ENCODE data around the gene B3GNT5. TPM values are rescaled to one million over a fixed set of nuclear protein-coding genes. Genes with fewer than 3 reads are reported as not detected.

B3GNT5 gene
- total and polyA plus RNA-seq, 2 of the 8 experiments (the other 6 are each of a cell fraction or from before 2014, with no cell fraction given): 2.4 to 9.7 TPM

DNA sequence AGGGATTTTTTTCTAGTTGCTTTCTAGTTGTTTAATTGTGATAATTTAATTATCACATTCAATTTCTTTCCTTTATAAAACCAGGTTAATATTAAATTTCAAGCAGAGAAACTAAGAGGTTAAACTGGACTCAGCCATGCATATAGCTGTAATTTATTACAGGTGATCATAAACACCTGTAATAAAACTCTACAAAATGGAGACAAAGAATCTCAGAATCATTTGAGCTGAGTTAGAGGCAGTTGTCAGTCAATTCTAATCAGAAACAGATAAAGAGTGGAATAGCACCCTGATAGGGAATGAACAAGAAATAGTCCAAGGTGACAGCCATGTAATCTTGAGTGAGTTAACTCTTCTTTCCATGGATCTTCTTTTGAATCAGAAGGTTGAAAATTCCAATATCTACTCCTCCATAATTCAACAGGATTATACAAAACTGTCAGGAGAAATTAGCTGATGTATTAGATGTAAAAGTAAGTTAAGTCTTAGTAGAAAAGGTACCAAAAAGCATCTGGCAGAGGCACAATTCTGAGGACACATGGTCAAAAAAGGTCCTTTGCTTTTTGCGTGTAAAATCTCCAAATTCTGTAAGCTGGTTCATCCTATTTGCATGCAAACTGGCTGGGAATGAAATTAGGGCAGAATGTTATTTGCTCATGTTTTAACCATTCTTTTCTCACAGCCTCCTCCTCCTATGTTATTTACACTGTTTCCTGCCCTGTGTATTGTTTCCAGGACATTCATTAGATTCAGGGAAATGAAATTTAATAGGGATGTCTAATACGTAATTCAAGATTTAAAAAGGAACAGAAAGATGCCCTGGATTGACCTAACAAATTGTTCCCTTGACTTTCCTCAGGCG, 39.4 kb upstream of the B3GNT5 start:
- no peak overlapping the region for H3K4me3 ChIP-seq (ENCODE audit: extremely low read depth in 1 of 4, insufficient read depth in 2 of 4, low read depth in 3 of 4, low read length in 4 of 4)
- H2BK12ac ChIP-seq (ENCODE audit: low read depth, low read length): no peak overlapping the region
- ChIA-PET CTCF (ENCODE audit: partially characterized antibody) (interaction anchor here (1.3 kb wide), 1 partner anchor 30 kb away, joined by 4 read pairs; no protein-coding TSS in a partner anchor), POLR2A (ENCODE audit: partially characterized antibody) (no interaction called here)
- no peak overlapping the region for H3K23ac ChIP-seq (ENCODE audit: insufficient read length)
- no peaks in the 10 kb centered on the region for H3K23me2 ChIP-seq (ENCODE audit: low read depth, low read length)
- no peak overlapping the region for H3K14ac ChIP-seq (ENCODE audit: insufficient read length)
- H4K8ac ChIP-seq (ENCODE audit: extremely low read depth, insufficient read depth, low read length): no peak overlapping the region
- no peak overlapping the region for H2BK120ac ChIP-seq (replicated peaks; ENCODE audit: low read depth, low read length)
- no peak overlapping the region for H3K9ac ChIP-seq (replicated peaks in 1 of 4; ENCODE audit: extremely low read depth in 1 of 4, low read depth in 3 of 4, low read length in 3 of 4)
- no peak overlapping the region for H3K4ac ChIP-seq (replicated peaks; ENCODE audit: insufficient read length, low read depth, low read length)
- H3K79me1 ChIP-seq (ENCODE audit: low read depth, low read length): no peaks in the 10 kb centered on the region
- no peaks in the 10 kb centered on the region for H4K20me1 ChIP-seq (replicated peaks in 1 of 2; ENCODE audit: control insufficient read depth in 1 of 2, insufficient read depth in 2 of 2, low read length in 2 of 2)
- H2BK5ac ChIP-seq (ENCODE audit: low read depth, low read length): no peak overlapping the region
- no peaks in the 10 kb centered on the region; a peak in 1 of 8 replicates for H3K36me3 ChIP-seq (ENCODE audit: control insufficient read depth in 2 of 4, insufficient read depth in 4 of 4, low read length in 3 of 4)
- H3K27ac ChIP-seq (ENCODE audit: low read depth, low read length): no peak overlapping the region
- no peak overlapping the region for H3K18ac ChIP-seq (ENCODE audit: extremely low read depth, low read length)
- no peaks in the 10 kb centered on the region for H3K79me2 ChIP-seq (ENCODE audit: control insufficient read depth in 1 of 2, insufficient read depth in 2 of 2, low read length in 2 of 2)
- no peak overlapping the region for H4K91ac ChIP-seq (replicated peaks; ENCODE audit: insufficient read length, low read length)
- no peaks in the 10 kb centered on the region for H3K27me3 ChIP-seq (replicated peaks in 1 of 4; ENCODE audit: control insufficient read depth in 3 of 4, extremely low read depth in 1 of 4, insufficient read depth in 3 of 4, low read length in 3 of 4)
- H2AK5ac ChIP-seq (ENCODE audit: low read depth, low read length): no peak overlapping the region
- no peak overlapping the region for H2AFZ ChIP-seq (ENCODE audit: low read length)
- H2BK15ac ChIP-seq (ENCODE audit: low read length): no peak overlapping the region
- no peak overlapping the region for H4K5ac ChIP-seq (ENCODE audit: insufficient read length, low read depth, low read length)
- H3K4me1 ChIP-seq (replicated peaks in 1 of 4; ENCODE audit: control insufficient read depth in 3 of 4, insufficient read depth in 4 of 4, low read length in 3 of 4): no peaks in the 10 kb centered on the region
- H2BK20ac ChIP-seq (ENCODE audit: low read length): no peak overlapping the region
- DNase-seq (ENCODE audit: low read depth in 1 of 2, low spot score in 2 of 2): no peak
- WGBS, 2 experiments (ENCODE audit: extremely low coverage in 1 of 2, insufficient coverage in 1 of 2, insufficient read length in 1 of 2, insufficient replicate concordance in 2 of 2, low coverage in 1 of 2, low lambda C conversion rate in 2 of 2, missing lambda C conversion rate in 1 of 2): 88% methylated on average over 3 of the region's 3 CpGs; no CpG with 5 or more reads in 1 of the 2 experiments
- H3K9me3 ChIP-seq (ENCODE audit: insufficient read depth in 2 of 2, low read depth in 1 of 2, low read length in 1 of 2): no peaks in the 10 kb centered on the region
- FAIRE-seq: no peak
- H3K56ac ChIP-seq (replicated peaks; ENCODE audit: insufficient read length, low read depth, low read length): no peak overlapping the region
- H3K4me2 ChIP-seq (ENCODE audit: insufficient read depth in 1 of 2, low read depth in 2 of 2, low read length in 2 of 2): no peak overlapping the region
- no peak for TF ChIP-seq TAF7 (optimal IDR thresholded peaks at IDR 0.05; ENCODE audit: borderline replicate concordance, low read depth, low read length)
- no peak for TF ChIP-seq CBX8 (IDR thresholded peaks at IDR 0.05; ENCODE audit: borderline replicate concordance, low read depth, low read length)
- no peak for TF ChIP-seq RAD21 (IDR thresholded peaks at IDR 0.05 in 1 of 2, conservative IDR thresholded peaks at IDR 0.05 in 1 of 2; ENCODE audit: low read depth in 2 of 2, low read length in 2 of 2)
- no peak for TF ChIP-seq BACH1 (IDR thresholded peaks at IDR 0.05; ENCODE audit: low read length)
- no peak for TF ChIP-seq TCF12 (IDR thresholded peaks at IDR 0.05; ENCODE audit: low read depth, low read length)
- no peak for TF ChIP-seq NANOG (IDR thresholded peaks at IDR 0.05; ENCODE audit: insufficient read depth, low read depth, low read length, poor library complexity, severe bottlenecking)
- no peak for TF ChIP-seq ASH2L (IDR thresholded peaks at IDR 0.05; ENCODE audit: low read length)
- no peak for TF ChIP-seq SP2 (IDR thresholded peaks at IDR 0.05; ENCODE audit: low read length)
- TF ChIP-seq RFX5 (IDR thresholded peaks at IDR 0.05; ENCODE audit: borderline replicate concordance, low read depth, low read length): no peak
- TF ChIP-seq CBX5 (IDR thresholded peaks at IDR 0.05; ENCODE audit: low read depth, low read length): no peak
- TF ChIP-seq KDM5A (IDR thresholded peaks at IDR 0.05; ENCODE audit: low read length): no peak
- no peak for TF ChIP-seq ZNF274 (IDR thresholded peaks at IDR 0.05; ENCODE audit: borderline replicate concordance, extremely low read depth, low read length)
- no peak for TF ChIP-seq BCL11A (IDR thresholded peaks at IDR 0.05; ENCODE audit: low read depth in 2 of 2, low read length in 2 of 2)

All from H1 (cell line).